Measurements from ENCODE around the gene CLEC2A.
"Not testable (repeated sequence)": the region's sequence is repeated elsewhere in the genome, so short reads cannot be mapped to it uniquely, and the experiment has no call there.

The CLEC2A gene

DNA sequence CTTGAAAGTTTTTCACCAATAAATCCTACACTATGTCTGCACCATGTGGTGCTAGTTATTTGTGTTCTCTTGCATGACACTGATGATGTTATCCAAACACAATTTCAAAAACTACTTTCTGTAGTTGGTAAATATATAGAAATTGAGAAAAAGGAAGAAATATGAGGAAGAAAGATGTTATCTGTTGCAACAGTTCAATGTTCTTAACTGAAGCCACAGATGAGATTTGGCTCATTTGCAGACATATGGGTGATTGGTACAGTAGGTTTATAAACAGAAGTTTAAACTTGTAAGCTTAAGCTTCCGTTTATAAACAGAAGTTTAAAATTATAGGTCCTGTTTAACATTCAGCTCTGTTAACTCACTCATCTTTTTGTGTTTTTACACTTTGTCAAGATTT lies 39.0 kb upstream of the CLEC2A start, which contains the start of gene CLEC12A:
Gene CLEC12A, plus strand, starts transcription at position 229 of the 400 bp plus-strand sequence. CDS start 188 bp downstream, outside the sequence.
- no peak for DNase-seq (ENCODE audit: extremely low read depth, insufficient read length)
- TF ChIP-seq CTCF (IDR thresholded peaks at IDR 0.05; ENCODE audit: insufficient read depth, low read length, poor library complexity, severe bottlenecking) = no peak

GRCh38 chr12:9969673-9970072 lies 37.5 kb upstream of the CLEC2A start:
- Histone ChIP-seq H3K4me3 (replicated peaks; ENCODE audit: low read depth, low read length) (no peak overlapping the region), H3K27me3 (replicated peaks; ENCODE audit: control insufficient read depth, insufficient read depth, low read length) (no peaks in the 10 kb centered on the region), H3K36me3 (ENCODE audit: control insufficient read depth, insufficient read depth, low read length) (no peaks in the 10 kb centered on the region)
- DNase-seq (ENCODE audit: extremely low read depth, insufficient read length) = no peak
- TF ChIP-seq CTCF (IDR thresholded peaks at IDR 0.05; ENCODE audit: insufficient read depth, low read length, poor library complexity, severe bottlenecking) = no peak

More for the DNA sequence above, 39.0 kb upstream of the CLEC2A start, which contains the start of gene CLEC12A:
- Histone ChIP-seq H3K36me3 (ENCODE audit: control insufficient read depth, insufficient read depth, low read length) (no peaks in the 10 kb centered on the region), H3K27me3 (replicated peaks; ENCODE audit: control insufficient read depth, insufficient read depth, low read length) (no peaks in the 10 kb centered on the region), H3K4me3 (replicated peaks; ENCODE audit: low read depth, low read length) (no peak within 1 kb of the TSS)

DNA sequence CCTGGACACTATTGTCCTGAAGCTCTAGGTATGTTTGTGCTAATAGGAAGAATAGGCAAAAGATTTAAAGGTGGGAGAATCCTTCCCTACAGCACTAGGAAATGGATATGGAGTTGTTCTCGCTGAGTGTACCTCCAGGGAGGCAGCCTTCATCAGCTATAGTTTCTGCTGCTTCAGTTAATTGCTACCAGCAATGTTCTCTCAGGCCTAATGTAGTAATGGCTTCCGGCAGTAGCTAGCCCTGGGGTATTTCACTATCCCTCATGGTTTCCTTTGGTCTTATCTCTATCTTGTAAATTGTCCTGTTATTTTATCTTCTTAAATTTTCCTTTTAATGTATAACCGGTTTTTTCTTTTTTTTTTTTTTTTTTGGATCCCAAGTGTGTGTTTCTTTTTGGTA lies 29.7 kb upstream of the CLEC2A start:
- H3K36me3 ChIP-seq (ENCODE audit: control insufficient read depth, insufficient read depth, low read length) = no peaks in the 10 kb centered on the region
- H3K27me3 ChIP-seq (replicated peaks; ENCODE audit: control insufficient read depth, insufficient read depth, low read length) = no peaks in the 10 kb centered on the region
- no peak for TF ChIP-seq CTCF (IDR thresholded peaks at IDR 0.05; ENCODE audit: insufficient read depth, low read length, poor library complexity, severe bottlenecking)
- no peak for DNase-seq (ENCODE audit: extremely low read depth, insufficient read length)
- H3K4me3 ChIP-seq (replicated peaks; ENCODE audit: low read depth, low read length) = no peak overlapping the region

DNA sequence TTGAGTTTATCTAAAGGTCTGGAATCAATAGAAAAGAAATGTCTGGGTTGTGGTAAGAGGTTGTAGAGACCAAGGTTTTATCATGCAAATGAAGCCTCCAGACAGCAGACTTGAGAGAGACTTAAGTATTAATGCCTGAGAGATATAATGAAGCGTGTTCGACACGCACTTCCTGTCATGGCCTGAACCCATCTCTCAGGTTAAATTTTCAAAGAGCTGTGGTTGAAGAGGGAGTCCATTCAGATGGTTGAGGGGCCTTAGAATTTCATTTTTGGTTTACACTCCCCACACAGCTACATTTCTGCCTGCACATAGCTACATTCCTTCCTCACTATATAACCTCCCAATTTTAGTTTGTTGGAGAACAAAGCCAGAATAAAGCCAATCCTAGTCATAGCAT lies 28.9 kb upstream of the CLEC2A start:
- H3K27me3 ChIP-seq (replicated peaks; ENCODE audit: control insufficient read depth, insufficient read depth, low read length) = no peaks in the 10 kb centered on the region
- DNase-seq (ENCODE audit: extremely low read depth, insufficient read length) = no peak
- TF ChIP-seq CTCF (IDR thresholded peaks at IDR 0.05; ENCODE audit: insufficient read depth, low read length, poor library complexity, severe bottlenecking) = no peak
- no peaks in the 10 kb centered on the region for H3K36me3 ChIP-seq (ENCODE audit: control insufficient read depth, insufficient read depth, low read length)
- H3K4me3 ChIP-seq (replicated peaks; ENCODE audit: low read depth, low read length) = no peak overlapping the region

DNA sequence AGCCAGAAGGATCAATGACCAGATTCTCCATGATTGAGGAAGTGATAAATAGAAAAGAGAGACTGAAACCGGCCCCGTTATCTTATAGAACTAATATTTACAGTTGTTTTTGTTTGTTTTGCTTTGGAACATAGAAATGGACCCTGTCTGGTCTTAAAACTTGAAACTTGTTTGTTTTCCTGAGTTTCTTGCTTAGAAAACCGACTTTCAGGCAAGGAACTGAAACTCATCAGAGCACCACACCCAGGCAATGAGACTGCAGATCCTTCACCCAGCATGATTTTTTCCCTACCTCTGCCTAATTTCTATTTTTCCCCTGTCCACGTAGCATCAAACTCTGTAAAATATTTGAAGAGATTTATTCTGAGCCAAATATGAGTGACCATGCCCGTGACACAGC lies 28.4 kb upstream of the CLEC2A start:
- no peak for TF ChIP-seq CTCF (IDR thresholded peaks at IDR 0.05; ENCODE audit: insufficient read depth, low read length, poor library complexity, severe bottlenecking)
- no peak for DNase-seq (ENCODE audit: extremely low read depth, insufficient read length)

DNA sequence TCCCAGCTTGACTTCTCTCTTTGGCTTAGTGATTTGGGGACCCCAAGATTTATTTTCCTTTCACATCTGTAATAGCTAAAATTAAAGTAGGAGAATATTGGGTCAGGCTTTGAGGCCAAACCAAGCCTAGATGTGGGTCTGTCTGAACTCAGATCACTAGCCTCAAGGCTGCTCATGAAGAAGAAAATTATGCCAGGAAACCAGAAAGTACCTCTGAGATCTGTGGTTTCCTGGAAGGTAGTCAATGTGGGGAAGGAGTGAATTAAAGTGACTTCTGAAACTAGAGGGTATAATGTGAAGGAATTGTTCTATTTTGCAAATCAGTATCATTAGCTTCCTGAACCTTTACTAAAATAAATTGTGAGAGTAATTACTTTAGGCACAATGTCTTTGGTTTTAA lies 25.7 kb upstream of the CLEC2A start:
- no peak for TF ChIP-seq CTCF (IDR thresholded peaks at IDR 0.05; ENCODE audit: insufficient read depth, low read length, poor library complexity, severe bottlenecking)
- H3K36me3 ChIP-seq (ENCODE audit: control insufficient read depth, insufficient read depth, low read length) = no peaks in the 10 kb centered on the region
- no peak for DNase-seq (ENCODE audit: extremely low read depth, insufficient read length)
- H3K4me3 ChIP-seq (replicated peaks; ENCODE audit: low read depth, low read length) = no peak overlapping the region
- H3K27me3 ChIP-seq (replicated peaks; ENCODE audit: control insufficient read depth, insufficient read depth, low read length) = no peaks in the 10 kb centered on the region

More for the DNA sequence above, 28.4 kb upstream of the CLEC2A start:
- no peaks in the 10 kb centered on the region for H3K36me3 ChIP-seq (ENCODE audit: control insufficient read depth, insufficient read depth, low read length)
- no peaks in the 10 kb centered on the region for H3K27me3 ChIP-seq (replicated peaks; ENCODE audit: control insufficient read depth, insufficient read depth, low read length)
- no peak overlapping the region for H3K4me3 ChIP-seq (replicated peaks; ENCODE audit: low read depth, low read length)

- not testable (repeated sequence) for H3K27me3 ChIP-seq (replicated peaks; ENCODE audit: control insufficient read depth, insufficient read depth, low read length); DNase-seq (ENCODE audit: extremely low read depth, insufficient read length); H3K4me3 ChIP-seq (replicated peaks; ENCODE audit: low read depth, low read length); H3K36me3 ChIP-seq (ENCODE audit: control insufficient read depth, insufficient read depth, low read length)
Measured at GRCh38 chr12:9952954-9953729, 21.0 kb upstream of the CLEC2A start.
